GM23338 (cell line): ENCODE results near the gene PRG3. TPM values are rescaled to one million over a fixed set of nuclear protein-coding genes. Genes with fewer than 3 reads are reported as not detected.

ENCODE experiments used
- polyA plus RNA-seq: library from polyadenylated mRNA; unstranded; fragments of >200 nt; fragmentation: Nextera tagmentation; extraction: Ambion mirVana; gene quantifications from 2 replicates; pipeline ENCODE4 v1.2.1, GENCODE V29; 2016
- total RNA-seq: library from RNA; depleted of rRNA; stranded (reverse); fragments of >200 nt; shearing (Covaris generic); gene quantifications from 2 replicates; pipeline ENCODE4 v1.2.3, GENCODE V29; 2014; rRNA removed

Gene PRG3
- total and polyA plus RNA-seq, 2 experiments from 2014 or later: not detected

Other genes with a start within 250 kb of the PRG3 start
- 1.4 and 1.5 TPM in 2 replicates for gene LRRC55, start 199.2 kb downstream of the PRG3 start, total RNA-seq
- gene LRRC55, start 199.2 kb downstream of the PRG3 start, polyA plus RNA-seq: 0.10 and 0.15 TPM in 2 replicates
- gene APLNR, start 143.9 kb downstream of the PRG3 start, total RNA-seq: 0.10 and 0.12 TPM in 2 replicates
- not detected in 2 replicates for gene APLNR, start 143.9 kb downstream of the PRG3 start, polyA plus RNA-seq
- 61.0 and 72.2 TPM in 2 replicates for gene TNKS1BP1, start 56.2 kb downstream of the PRG3 start, total RNA-seq
- gene TNKS1BP1, start 56.2 kb downstream of the PRG3 start, polyA plus RNA-seq: 64.2 and 72.9 TPM in 2 replicates
- gene SSRP1, start 45.3 kb downstream of the PRG3 start, total RNA-seq: 210 and 216 TPM in 2 replicates
- gene SSRP1, start 45.3 kb downstream of the PRG3 start, polyA plus RNA-seq: 205 and 225 TPM in 2 replicates
- 0.35 TPM in 1 of 2 replicates, not detected in the other for gene P2RX3, start 42.8 kb downstream of the PRG3 start, total RNA-seq
- 0.15 and 0.23 TPM in 2 replicates for gene P2RX3, start 42.8 kb downstream of the PRG3 start, polyA plus RNA-seq
- gene PRG2, start 9.5 kb upstream of the PRG3 start, total RNA-seq: not detected in 2 replicates
- gene PRG2, start 9.5 kb upstream of the PRG3 start, polyA plus RNA-seq: not detected in 2 replicates
- 23.7 and 24.8 TPM in 2 replicates for gene SLC43A3, start 46.0 kb upstream of the PRG3 start, total RNA-seq
- gene SLC43A3, start 46.0 kb upstream of the PRG3 start, polyA plus RNA-seq: 11.5 and 14.3 TPM in 2 replicates
- gene RTN4RL2, start 79.4 kb upstream of the PRG3 start, total RNA-seq: 15.9 and 16.1 TPM in 2 replicates
- gene RTN4RL2, start 79.4 kb upstream of the PRG3 start, polyA plus RNA-seq: 13.1 and 13.9 TPM in 2 replicates
- 49.7 and 49.8 TPM in 2 replicates for gene SLC43A1, start 134.6 kb upstream of the PRG3 start, total RNA-seq
- gene SLC43A1, start 134.6 kb upstream of the PRG3 start, polyA plus RNA-seq: 19.6 and 19.7 TPM in 2 replicates
- 59.1 and 75.8 TPM in 2 replicates for gene TIMM10, start 149.6 kb upstream of the PRG3 start, total RNA-seq
- gene TIMM10, start 149.6 kb upstream of the PRG3 start, polyA plus RNA-seq: 193 and 194 TPM in 2 replicates
- 0.31 TPM in 1 of 2 replicates, not detected in the other for gene SMTNL1, start 156.4 kb upstream of the PRG3 start, total RNA-seq
- 0.14 and 0.70 TPM in 2 replicates for gene SMTNL1, start 156.4 kb upstream of the PRG3 start, polyA plus RNA-seq
- gene UBE2L6, start 186.5 kb upstream of the PRG3 start, total RNA-seq: 42.2 and 52.0 TPM in 2 replicates
- gene UBE2L6, start 186.5 kb upstream of the PRG3 start, polyA plus RNA-seq: 46.0 and 46.5 TPM in 2 replicates
- gene SERPING1, start 216.5 kb upstream of the PRG3 start, total RNA-seq: 40.8 and 42.3 TPM in 2 replicates
- 49.8 and 54.7 TPM in 2 replicates for gene SERPING1, start 216.5 kb upstream of the PRG3 start, polyA plus RNA-seq